ENCODE results near the gene PGM1. TPM values are rescaled to one million over a fixed set of nuclear protein-coding genes. Genes with fewer than 3 reads are reported as not detected.

The PGM1 gene
- total and polyA plus RNA-seq, 2 of the 4 experiments (the other 2 are of a cell fraction): 42.6 to 94.5 TPM

DNA sequence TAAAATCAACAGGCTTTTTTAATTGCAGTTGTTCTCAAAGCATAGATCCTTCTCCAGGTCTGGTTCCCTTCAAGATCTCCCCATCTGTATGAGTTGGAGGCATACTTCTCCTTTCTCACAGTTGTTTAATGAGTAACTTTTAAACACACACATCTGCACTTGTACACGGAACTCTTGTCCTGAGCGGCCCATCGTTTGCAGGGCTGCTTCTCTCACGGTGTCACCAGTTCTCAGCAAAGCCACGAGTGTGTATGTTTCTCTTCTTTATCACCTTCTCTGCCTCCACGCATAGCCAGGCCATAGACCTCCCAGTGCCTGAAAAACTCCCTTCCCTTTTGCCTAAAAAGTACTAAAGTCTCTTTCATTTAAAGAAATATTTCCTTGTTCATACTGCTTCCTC is 111.9 kb downstream of the PGM1 start:
- H2BK5ac ChIP-seq (ENCODE audit: low read depth, low read length, poor library complexity, severe bottlenecking): no peak overlapping the region
- no peak for TF ChIP-seq MAZ (IDR thresholded peaks at IDR 0.05; ENCODE audit: borderline replicate concordance, low read depth, low read length)
- no peak for TF ChIP-seq POLR2A (IDR thresholded peaks at IDR 0.05; ENCODE audit: low read depth, low read length)
- TF ChIP-seq CEBPB (IDR thresholded peaks at IDR 0.05; ENCODE audit: low read depth, low read length): no peak
- no peak for TF ChIP-seq RAD21 (IDR thresholded peaks at IDR 0.05; ENCODE audit: low read length)
- TF ChIP-seq CHD1 (IDR thresholded peaks at IDR 0.05; ENCODE audit: low read depth, low read length): no peak
- no peak for TF ChIP-seq RFX5 (IDR thresholded peaks at IDR 0.05; ENCODE audit: low read depth, low read length)
- TF ChIP-seq NFE2L2 (IDR thresholded peaks at IDR 0.05; ENCODE audit: low read depth, low read length): no peak
- TF ChIP-seq BHLHE40 (IDR thresholded peaks at IDR 0.05; ENCODE audit: low read depth, low read length): no peak
- TF ChIP-seq FOS (IDR thresholded peaks at IDR 0.05; ENCODE audit: low read depth, low read length): no peak
- TF ChIP-seq, protein P1, sequence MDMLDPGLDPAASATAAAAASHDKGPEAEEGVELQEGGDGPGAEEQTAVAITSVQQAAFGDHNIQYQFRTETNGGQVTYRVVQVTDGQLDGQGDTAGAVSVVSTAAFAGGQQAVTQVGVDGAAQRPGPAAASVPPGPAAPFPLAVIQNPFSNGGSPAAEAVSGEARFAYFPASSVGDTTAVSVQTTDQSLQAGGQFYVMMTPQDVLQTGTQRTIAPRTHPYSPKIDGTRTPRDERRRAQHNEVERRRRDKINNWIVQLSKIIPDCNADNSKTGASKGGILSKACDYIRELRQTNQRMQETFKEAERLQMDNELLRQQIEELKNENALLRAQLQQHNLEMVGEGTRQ (IDR thresholded peaks at IDR 0.05; ENCODE audit: low read depth, low read length): no peak
- no peak for TF ChIP-seq MAFK (IDR thresholded peaks at IDR 0.05; ENCODE audit: low read depth, low read length)
- BruUV-seq (replicated peaks): no TSS peak
- ATAC-seq (ENCODE audit: low read depth) (no peak), DNase-seq (no peak)
- dilution Hi-C loops (cut with HindIII; ENCODE audit: low sequenced_read_pairs, unreplicated experiment) (no loop called here), in situ Hi-C loops (cut with MboI; ENCODE audit: low sequenced_read_pairs) (no loop called here), intact Hi-C loops (cut with micrococcal nuclease) (no loop called here)
- no peak overlapping the region for H3K4me3 ChIP-seq (ENCODE audit: insufficient read depth, low read depth, low read length)
- H3K23ac ChIP-seq (ENCODE audit: low read depth, low read length): no peak overlapping the region
- H3K14ac ChIP-seq (replicated peaks; ENCODE audit: low read depth, low read length): no peak overlapping the region
- no peak overlapping the region for H3K27ac ChIP-seq (ENCODE audit: insufficient read depth, low read length)
- no peaks in the 10 kb centered on the region for H4K20me1 ChIP-seq (ENCODE audit: insufficient read depth, low read length)
- no peaks in the 10 kb centered on the region for H3K79me1 ChIP-seq (ENCODE audit: low read depth in 1 of 2, low read length in 2 of 2)
- no peak overlapping the region for H2AK5ac ChIP-seq (ENCODE audit: low read depth, low read length)
- peaks cover 40% of the 10 kb centered on the region for H3K27me3 ChIP-seq (ENCODE audit: control insufficient read depth, insufficient read depth, low read length)
- H4K5ac ChIP-seq (ENCODE audit: low read depth, low read length): no peak overlapping the region
- no peak overlapping the region for H2BK120ac ChIP-seq (ENCODE audit: low read depth, low read length)
- H4K8ac ChIP-seq (ENCODE audit: low read depth in 2 of 2, low read length in 2 of 2): no peak overlapping the region
- H3K9ac ChIP-seq (ENCODE audit: low read depth, low read length): no peak overlapping the region
- no peak overlapping the region for H2AFZ ChIP-seq (replicated peaks; ENCODE audit: low read length, poor library complexity)
- H3K18ac ChIP-seq (ENCODE audit: low read depth, low read length): no peak overlapping the region
- H3K4me2 ChIP-seq (ENCODE audit: low read depth, low read length): no peak overlapping the region
- ChIA-PET CTCF (no interaction called here), POLR2A (ENCODE audit: unreplicated experiment) (no interaction called here)
- H4K91ac ChIP-seq (ENCODE audit: insufficient read depth, low read depth, low read length): no peak overlapping the region
- no peak overlapping the region for H2BK15ac ChIP-seq (ENCODE audit: low read depth, low read length)
- no peaks in the 10 kb centered on the region for H3K4me1 ChIP-seq (ENCODE audit: control insufficient read depth, insufficient read depth, low read length)
- no peak overlapping the region for H3K4ac ChIP-seq (ENCODE audit: low read depth, low read length)
- H3K9me3 ChIP-seq (ENCODE audit: control insufficient read depth, insufficient read depth, low read length): no peaks in the 10 kb centered on the region
- H3K9me1 ChIP-seq (ENCODE audit: insufficient read depth, low read length): no peaks in the 10 kb centered on the region
- no peaks in the 10 kb centered on the region for H3K36me3 ChIP-seq (ENCODE audit: control insufficient read depth, insufficient read depth, low read length)
- no peak overlapping the region for H3K56ac ChIP-seq (ENCODE audit: extremely low read depth, insufficient read depth, low read length)
- no peak overlapping the region for H2AK9ac ChIP-seq (replicated peaks; ENCODE audit: low read depth, low read length, poor library complexity)
- H2BK20ac ChIP-seq (ENCODE audit: low read depth, low read length): no peak overlapping the region
- 80% methylated on average over 1 of the region's 6 CpGs; no CpG with 5 or more reads in 1 of the 2 experiments for WGBS, 2 experiments (ENCODE audit: extremely low coverage in 2 of 2, insufficient read length in 1 of 2)

Data from IMR-90 (cell line).